GM06990 (cell line): ENCODE results near the gene TAF1B.

Source experiments
- DNase-seq: peaks from one replicate; pipeline ENCODE4 v3.0.0-alpha.2; 2011; ENCODE audit not compliant: insufficient read length; ENCODE audit errors: extremely low read depth
- H3K27me3 ChIP-seq: replicated peaks from 2 replicates; pipeline ENCODE4 v1.6.0; 2011; ENCODE audit warnings: low read length; ENCODE audit not compliant: control insufficient read depth, insufficient read depth
- H3K36me3 ChIP-seq: 2 replicates; pipeline ENCODE4 v1.5.1; 2011; ENCODE audit warnings: low read length; ENCODE audit not compliant: control insufficient read depth, insufficient read depth
- H3K4me3 ChIP-seq: replicated peaks from 2 replicates; pipeline ENCODE4 v1.5.1; 2011; ENCODE audit warnings: low read depth, mild to moderate bottlenecking, control low read depth, low read length
- TF ChIP-seq, protein P1 (sequence below): IDR thresholded peaks from 2 replicates; pipeline ENCODE4 v1.5.1; 2011; ENCODE audit warnings: low read length, control low read depth, mild to moderate bottlenecking, inconsistent platforms; ENCODE audit not compliant: insufficient read depth, poor library complexity, severe bottlenecking

The TAF1B gene

DNA sequence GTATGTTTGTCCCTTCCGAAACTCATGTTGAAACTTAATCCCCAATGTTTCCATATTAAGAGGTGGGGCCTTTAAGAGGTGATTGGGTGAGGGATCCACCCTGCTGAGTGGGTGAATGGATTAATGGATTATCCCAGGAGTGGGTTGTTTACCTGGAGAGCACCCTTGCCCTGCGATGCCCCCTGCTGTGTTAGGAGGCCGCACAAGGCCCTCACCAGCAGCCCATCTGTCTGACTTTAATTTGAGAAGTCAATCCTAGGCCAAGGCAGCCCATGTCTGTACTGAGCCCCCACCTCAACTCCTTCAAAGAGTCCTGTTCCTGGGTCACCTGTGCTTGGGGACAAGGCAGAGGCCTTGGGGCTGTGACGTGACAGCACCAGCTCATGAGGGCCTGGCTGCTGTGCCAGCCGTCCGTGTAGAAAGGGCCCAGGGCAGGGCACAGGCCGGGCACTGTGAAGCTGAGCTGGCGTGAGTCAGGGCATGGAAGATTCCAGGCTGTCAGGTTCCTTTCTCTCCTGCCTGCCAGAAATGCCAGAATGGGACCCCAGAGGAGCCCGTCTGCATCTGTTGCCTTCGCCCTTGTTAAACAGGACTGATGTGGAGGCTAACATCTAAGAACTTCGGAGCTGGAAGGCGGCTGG lies 21.3 kb upstream of the TAF1B start:
- Histone ChIP-seq H3K36me3 (no peaks in the 10 kb centered on the region), H3K4me3 (no peak overlapping the region), H3K27me3 (no peaks in the 10 kb centered on the region)
- TF ChIP-seq, protein P1, sequence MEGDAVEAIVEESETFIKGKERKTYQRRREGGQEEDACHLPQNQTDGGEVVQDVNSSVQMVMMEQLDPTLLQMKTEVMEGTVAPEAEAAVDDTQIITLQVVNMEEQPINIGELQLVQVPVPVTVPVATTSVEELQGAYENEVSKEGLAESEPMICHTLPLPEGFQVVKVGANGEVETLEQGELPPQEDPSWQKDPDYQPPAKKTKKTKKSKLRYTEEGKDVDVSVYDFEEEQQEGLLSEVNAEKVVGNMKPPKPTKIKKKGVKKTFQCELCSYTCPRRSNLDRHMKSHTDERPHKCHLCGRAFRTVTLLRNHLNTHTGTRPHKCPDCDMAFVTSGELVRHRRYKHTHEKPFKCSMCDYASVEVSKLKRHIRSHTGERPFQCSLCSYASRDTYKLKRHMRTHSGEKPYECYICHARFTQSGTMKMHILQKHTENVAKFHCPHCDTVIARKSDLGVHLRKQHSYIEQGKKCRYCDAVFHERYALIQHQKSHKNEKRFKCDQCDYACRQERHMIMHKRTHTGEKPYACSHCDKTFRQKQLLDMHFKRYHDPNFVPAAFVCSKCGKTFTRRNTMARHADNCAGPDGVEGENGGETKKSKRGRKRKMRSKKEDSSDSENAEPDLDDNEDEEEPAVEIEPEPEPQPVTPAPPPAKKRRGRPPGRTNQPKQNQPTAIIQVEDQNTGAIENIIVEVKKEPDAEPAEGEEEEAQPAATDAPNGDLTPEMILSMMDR, result no peak
- no peak for DNase-seq

DNA sequence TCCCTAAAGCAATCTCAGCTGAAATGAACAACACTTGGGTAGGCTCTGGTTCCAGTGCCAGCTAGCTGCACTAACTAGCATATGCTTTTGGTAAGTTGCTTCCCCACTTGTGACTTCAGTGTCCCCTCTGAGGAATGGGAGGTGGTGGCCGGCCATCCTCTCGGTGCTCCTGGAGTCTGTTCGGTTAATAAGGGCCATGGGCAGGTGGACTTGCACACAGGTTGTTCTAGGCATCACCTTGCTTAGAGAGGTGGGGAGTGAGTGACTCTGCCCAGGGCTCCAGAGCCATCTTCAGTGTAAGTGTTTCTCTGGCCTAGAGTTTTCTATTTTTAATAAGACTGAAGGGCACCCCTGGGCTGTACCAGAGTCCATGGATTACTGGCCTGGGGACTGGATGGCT lies 18.8 kb upstream of the TAF1B start:
- no peak for DNase-seq
- Histone ChIP-seq H3K36me3 (no peaks in the 10 kb centered on the region), H3K4me3 (no peak overlapping the region), H3K27me3 (no peaks in the 10 kb centered on the region)
- TF ChIP-seq, protein P1, result no peak

DNA sequence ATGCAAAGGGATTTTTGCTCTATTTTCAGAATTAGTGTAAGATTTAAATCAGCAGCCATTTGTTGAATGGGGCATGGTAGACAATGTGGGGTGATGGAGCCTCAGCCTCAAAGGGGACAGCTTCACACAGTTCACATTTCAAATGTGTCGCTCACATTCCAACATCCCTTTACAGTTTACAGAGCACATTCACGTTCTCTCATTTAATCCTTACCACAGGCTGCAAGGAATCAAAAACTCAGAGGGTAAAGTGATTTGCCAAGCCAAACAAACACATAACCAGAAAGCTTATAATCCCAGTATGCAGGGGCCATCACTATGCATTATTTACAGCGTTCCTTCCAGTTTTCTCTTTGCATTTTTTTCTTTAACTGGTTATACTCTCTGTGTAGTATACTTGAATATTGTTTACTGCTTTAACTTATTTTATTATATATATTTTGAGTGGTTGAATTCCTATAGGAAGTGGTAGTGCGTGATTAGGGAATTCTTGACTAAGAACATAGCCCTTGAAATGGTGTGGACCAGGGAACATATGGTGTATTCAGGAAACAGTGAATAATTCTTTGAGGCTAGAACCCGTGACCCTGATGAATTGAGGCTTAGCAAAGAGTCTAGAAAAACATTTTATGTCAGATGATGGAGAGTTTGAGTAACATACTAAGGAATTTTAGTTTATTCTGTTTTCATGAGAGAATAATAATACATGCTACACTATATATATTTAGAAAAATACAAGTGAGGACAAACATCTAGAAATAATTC lies 18.1 kb upstream of the TAF1B start:
- no peaks in the 10 kb centered on the region for H3K27me3 ChIP-seq
- no peak overlapping the region for H3K4me3 ChIP-seq
- H3K36me3 ChIP-seq, result no peaks in the 10 kb centered on the region
- TF ChIP-seq, protein P1, result no peak
- no peak for DNase-seq

DNA sequence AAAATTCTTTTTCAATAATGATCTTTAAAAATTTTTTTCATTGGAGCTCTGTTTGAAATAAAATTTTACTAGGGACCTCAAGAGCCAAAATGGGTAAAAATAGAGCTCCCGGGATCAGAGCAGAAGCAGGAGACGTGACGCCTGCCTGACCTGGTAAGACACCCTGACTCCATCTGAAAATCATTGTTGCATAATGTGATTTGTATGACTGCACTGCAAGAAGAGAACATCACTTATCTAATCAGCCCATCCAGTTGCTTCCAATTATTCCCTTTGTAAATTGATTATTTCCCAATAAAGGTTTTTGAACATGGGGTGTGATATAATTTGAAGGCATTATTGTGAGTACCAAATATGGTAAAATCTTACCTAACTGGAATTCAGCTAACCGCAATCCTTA lies 17.1 kb upstream of the TAF1B start:
- Histone ChIP-seq H3K27me3 (no peaks in the 10 kb centered on the region), H3K36me3 (no peaks in the 10 kb centered on the region), H3K4me3 (no peak overlapping the region)
- DNase-seq, result no peak
- TF ChIP-seq, protein P1, result no peak

DNA sequence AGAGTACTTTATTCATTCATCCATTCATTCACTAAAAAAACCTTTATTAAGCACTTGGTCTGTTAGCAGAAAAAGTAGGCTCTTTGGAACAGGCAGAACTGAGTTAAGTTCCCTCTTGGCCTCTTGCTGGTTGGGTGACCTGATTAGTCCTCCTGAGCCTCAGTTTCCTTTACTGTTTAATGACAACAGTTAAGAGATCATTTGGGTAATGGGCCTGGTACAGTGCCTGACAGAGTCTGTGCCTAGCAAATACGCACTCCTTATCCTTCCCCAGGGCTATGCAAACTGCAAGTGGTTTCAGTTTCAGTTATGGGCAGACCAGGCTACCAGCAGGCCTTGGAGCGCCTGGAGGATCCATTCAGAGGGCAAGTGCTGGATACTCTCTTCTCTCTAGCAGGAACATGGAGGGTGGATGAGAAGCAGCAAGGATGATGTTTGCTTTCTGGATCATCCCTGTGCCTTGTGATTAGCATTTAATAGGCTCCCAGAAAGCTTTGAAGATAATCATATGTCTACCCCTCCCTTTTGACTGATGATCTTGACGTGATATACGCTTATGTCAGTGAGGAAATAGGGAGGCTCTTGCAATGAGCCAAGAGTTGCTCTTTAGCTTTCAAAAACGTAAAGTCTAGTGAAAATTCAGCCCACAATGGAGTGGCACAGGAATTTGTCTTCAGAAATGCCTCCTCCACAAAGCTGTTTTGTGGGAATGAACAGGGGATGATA lies 12.4 kb upstream of the TAF1B start:
- no peak for DNase-seq

More for the DNA sequence above, 12.4 kb upstream of the TAF1B start:
- TF ChIP-seq, protein P1, result no peak
- H3K27me3 ChIP-seq, result no peaks in the 10 kb centered on the region; the same call in 1 of the 2 replicates
- no peak overlapping the region for H3K4me3 ChIP-seq
- no peaks in the 10 kb centered on the region for H3K36me3 ChIP-seq
